Stimulated activated naive CD8-positive, alpha-beta T cell treated with anti-CD3 and anti-CD28 coated beads, Interleukin-15, Interleukin-2, amounts not matched to agents 100 U/mL and 50 U/mL, for 24 hours (primary cell): Measurements from ENCODE around the gene CLTC.
A peak's percentile ranks its signal among the peaks of the same experiment; 100 is the strongest.

ENCODE experiments used
- ATAC-seq: fragments of 150-1000 bp; cut with Tn5 transposase; one replicate; pipeline ENCODE4 v1.10.0; 2021
- DNase-seq: peaks from one replicate; pipeline ENCODE4 v3.0.0; 2021

The CLTC gene

DNA sequence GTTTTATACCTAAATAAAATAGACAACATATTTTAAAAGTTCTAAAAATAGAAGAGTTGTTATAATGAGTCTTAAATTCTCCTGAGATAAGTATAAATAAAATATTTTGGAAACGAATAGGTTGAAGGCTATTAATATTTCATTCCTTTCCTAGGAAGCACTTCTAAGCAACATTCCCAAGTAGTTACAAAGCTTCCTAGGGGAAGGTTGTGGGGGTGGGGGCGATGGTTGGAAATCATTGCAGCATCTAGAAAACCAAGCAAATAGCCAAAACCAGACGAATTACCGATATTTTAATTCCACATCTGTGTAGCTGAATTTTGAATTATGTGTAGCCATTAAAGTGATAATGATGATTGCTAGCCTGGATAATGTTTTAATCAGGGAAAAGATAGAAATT, 60.6 kb downstream of the CLTC start:
- ATAC-seq (no peak), DNase-seq (no peak)

- DNase-seq (no peak), ATAC-seq (no peak)
These were observed 63.6 kb downstream of the CLTC start for GRCh38 chr17:59683283-59683682.

GRCh38 chr17:59684967-59685366, 65.3 kb downstream of the CLTC start:
- ATAC-seq (no peak), DNase-seq (no peak)

GRCh38 chr17:59688008-59688407, 68.3 kb downstream of the CLTC start:
- no peak for ATAC-seq
- DNase-seq: no peak

- no peak for DNase-seq
- no peak for ATAC-seq
These were observed 68.8 kb downstream of the CLTC start for GRCh38 chr17:59688496-59688895.

GRCh38 chr17:59693582-59693981, 73.9 kb downstream of the CLTC start:
- ATAC-seq: no peak
- no peak for DNase-seq

DNA sequence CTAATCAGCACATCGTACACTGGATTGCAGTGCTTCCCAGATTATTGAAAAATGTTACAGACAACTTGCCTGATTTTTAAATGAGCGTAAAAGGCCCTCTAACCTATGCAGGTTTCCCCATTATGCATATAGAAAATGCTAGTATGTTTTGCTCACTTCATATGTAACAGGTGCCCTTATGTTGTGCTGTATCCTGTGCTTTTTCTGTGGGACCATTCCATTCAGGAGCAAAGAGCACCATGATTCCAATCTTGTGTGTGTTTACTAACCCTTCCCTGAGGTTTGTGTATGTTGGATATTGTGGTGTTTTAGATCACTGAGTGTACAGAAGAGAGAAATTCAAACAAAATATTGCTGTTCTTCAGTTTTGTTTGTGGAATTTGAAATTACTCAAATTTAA, 74.6 kb downstream of the CLTC start:
- DNase-seq (no peak), ATAC-seq (no peak)

DNA sequence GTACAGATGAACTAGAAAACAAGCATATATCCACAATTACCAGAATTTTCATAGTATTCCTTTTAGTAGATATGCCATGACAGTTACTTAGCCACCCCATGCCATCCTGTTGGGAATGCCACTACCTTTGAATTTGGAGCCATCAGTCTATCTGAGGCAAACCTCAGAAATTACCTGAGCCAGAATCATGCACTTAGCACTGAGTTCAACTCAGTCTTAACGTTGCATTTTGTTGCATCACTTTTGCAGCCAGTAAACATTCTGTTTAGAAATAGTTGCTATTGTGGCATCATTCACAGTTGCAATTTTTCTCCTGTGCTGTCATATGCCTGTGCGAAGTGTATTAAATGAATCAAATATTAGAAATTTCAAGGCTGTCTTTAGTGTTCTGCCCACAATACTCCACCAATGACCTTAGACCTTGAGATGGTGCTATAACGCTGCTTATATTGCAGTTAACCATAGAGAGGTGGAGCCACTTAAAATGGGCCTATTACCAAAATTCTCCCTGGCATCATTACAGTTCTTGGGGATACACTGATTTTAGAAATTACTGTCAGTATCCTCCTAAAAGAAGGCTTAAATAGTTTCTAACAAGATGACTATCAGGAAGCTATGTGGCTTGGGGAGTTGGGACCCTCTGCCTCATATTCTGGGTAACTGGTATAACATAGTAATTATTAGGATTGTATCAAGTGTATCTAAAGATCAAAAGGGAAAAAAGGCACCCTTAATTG, 76.4 kb downstream of the CLTC start:
- no peak for ATAC-seq
- DNase-seq: no peak

GRCh38 chr17:59696682-59697277, 77.1 kb downstream of the CLTC start:
- DNase-seq (no peak), ATAC-seq (no peak)

GRCh38 chr17:59698143-59698542, 78.4 kb downstream of the CLTC start:
- no peak for ATAC-seq
- no peak for DNase-seq

GRCh38 chr17:59699218-59699617, 79.5 kb downstream of the CLTC start:
- DNase-seq (no peak), ATAC-seq (no peak)

DNA sequence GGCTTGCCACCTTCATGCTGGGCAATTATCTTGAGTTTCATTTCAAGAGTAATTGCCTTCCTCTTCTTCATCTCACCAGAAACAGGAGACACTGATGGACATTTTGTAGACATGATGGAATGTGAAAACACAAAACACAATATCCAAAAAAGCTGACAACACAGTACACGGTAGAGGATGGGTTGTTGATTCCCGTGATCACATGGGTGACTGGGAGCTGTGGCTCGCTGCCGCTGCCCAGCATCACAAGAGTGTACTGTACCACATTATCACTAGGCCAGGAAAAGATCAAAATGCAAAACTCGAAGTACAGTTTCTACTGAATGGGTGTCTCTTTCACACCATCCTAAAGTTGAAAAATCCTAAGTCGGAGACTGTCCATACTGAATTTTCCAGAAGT, 80.1 kb downstream of the CLTC start:
- no peak for ATAC-seq
- DNase-seq: no peak

GRCh38 chr17:59702304-59702703, 82.6 kb downstream of the CLTC start:
- no peak for ATAC-seq
- DNase-seq: no peak

GRCh38 chr17:59707149-59707970, 87.7 kb downstream of the CLTC start, which contains the start of the genes PTRH2 and VMP1:
Gene PTRH2 (minus strand): TSS chr17:59707430. CDS start chr17:59697978, 9,452 bp downstream.
Gene VMP1 (plus strand): TSS chr17:59707654. CDS start chr17:59731447, 23,793 bp downstream.
- peak; percentile 100 for ATAC-seq
- DNase-seq: peak; percentile 94

DNA sequence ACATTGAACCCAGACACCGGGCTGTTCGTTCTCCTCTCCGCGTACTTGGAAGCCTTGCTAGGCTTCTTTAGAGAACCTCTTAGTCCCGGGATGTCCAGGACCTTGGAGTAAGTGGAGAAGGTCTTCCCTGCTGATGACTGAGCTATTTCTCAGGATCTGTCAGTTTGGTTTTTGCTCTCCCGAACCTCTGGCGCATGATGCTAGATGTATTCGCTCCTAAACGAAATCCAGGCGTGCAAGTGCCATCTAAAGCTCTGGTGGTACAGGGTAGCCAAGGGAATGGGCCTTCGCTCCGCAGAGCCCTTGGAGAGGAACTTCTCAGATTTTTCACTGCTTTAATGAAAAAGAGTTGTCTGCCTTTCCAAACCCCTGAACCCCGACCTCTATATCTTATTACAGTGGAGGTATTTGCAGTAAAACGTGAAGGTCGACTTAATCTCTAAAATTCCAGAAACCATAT, 88.3 kb downstream of the CLTC start:
- ATAC-seq (no peak), DNase-seq (no peak)

DNA sequence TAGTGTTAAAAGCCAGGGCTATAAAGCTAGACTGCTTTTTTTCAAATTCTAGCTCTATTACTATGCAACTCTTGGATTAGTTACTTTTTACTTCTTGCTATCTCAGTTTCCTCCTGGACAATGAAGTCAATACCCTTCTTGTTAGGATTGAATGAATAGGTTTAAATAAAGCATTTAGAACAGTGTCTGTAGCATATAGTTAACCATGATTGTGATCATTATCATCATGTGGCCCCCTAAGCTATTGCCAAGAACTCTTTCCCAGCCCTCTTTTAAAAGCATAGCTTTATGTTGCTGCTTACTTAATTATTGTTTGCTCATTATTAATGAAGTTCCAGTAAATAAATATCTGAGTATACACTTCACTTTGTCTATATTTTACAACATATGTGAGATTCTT, 92.2 kb downstream of the CLTC start:
- no peak for DNase-seq
- ATAC-seq: no peak

DNA sequence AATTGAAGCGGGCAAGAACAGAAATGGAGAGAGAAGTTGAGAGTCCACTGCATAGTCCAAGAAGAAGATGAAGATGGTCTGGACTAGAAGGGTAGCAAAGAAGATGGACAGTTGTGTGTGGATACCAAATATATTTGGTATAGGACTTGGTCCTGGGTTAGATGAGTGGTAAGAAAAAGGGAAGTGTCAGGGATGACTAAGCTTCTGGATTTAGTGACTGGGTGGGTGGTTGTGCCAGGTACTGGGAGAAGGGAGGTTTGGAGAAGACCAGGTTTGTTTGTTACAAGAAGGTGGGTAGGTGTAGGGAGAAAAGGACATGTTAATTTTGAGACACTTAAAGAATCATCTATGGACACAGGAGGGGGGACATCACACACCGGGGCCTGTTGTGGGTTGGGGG, 93.2 kb downstream of the CLTC start:
- no peak for ATAC-seq
- DNase-seq: no peak

DNA sequence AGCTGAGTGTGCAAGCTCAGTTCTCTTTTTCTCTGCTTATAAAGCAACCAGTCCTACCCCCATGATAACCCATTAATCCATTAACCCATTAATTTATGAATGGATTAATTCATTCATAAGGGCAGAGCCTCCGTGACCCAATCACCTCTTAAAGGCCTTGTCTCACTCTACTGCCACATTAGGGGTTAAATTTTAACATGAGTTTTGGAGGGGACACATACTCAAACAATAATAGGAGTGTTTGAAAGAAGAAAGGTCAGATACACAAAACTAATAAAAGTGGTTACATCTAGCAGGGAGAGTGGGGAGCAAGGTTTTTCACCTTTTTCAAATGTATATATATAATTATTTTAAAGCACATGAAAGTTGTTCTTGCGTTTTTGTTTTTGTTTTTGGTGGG, 94.6 kb downstream of the CLTC start:
- DNase-seq: no peak

DNA sequence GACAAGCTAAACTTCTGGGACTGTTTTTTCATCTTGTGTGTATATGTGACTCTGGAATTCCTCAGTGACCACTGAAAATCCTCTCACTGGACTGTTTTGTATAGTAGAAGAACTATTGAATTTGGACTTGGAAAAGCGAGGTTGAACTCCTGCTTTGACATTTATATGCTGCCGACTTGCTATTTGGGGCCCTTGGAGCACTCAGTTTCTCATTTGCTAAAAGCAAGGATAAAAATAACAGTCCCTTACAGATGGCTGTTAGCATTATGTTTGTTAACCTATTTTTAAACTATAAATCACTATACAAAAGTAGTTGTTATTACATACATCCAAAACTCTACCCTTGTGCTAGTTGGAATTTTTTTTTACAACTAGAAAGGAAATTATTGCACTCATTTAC, 96.7 kb downstream of the CLTC start:
- no peak for DNase-seq
- no peak for ATAC-seq

More for the DNA sequence above, 94.6 kb downstream of the CLTC start:
- no peak for ATAC-seq

- no peak for DNase-seq
- no peak for ATAC-seq
These were observed 99.8 kb downstream of the CLTC start for GRCh38 chr17:59719526-59719925.

- DNase-seq (no peak), ATAC-seq (no peak)
These were observed 102.9 kb downstream of the CLTC start for GRCh38 chr17:59722623-59723022.

- no peak for ATAC-seq
- no peak for DNase-seq
These were observed 103.3 kb downstream of the CLTC start for GRCh38 chr17:59723041-59723440.

- no peak for ATAC-seq
- no peak for DNase-seq
These were observed 103.9 kb downstream of the CLTC start for GRCh38 chr17:59723607-59724006.
